NCI-H128 (cell line): ENCODE results near the gene CA14.
"Not testable (repeated sequence)": the region's sequence is repeated elsewhere in the genome, so short reads cannot be mapped to it uniquely, and the experiment has no call there.

Experiments used
- DNase-seq: peaks from one replicate; lab custom pipeline; 2025; ENCODE audit not compliant: unreplicated experiment; lab: John Stamatoyannopoulos, UW

Gene CA14

GRCh38 chr1:150280138-150280707 lies 22.6 kb downstream of the CA14 start:
- DNase-seq, result no peak

GRCh38 chr1:150281221-150281757 lies 23.7 kb downstream of the CA14 start:
- peak; percentile 31 for DNase-seq

- peak; percentile 99 for DNase-seq
Observed at GRCh38 chr1:150281758-150282557, 24.4 kb downstream of the CA14 start, which contains the start of gene CIART. CIART (plus strand) TSS chr1:150282554; CDS start chr1:150283268, 714 bp downstream.

- no peak for DNase-seq
Observed at GRCh38 chr1:150282558-150282958, 25.0 kb downstream of the CA14 start.

- DNase-seq, result no peak
Observed at GRCh38 chr1:150283260-150283659, 25.7 kb downstream of the CA14 start.

GRCh38 chr1:150288382-150288781 lies 30.8 kb downstream of the CA14 start:
- no peak for DNase-seq

- DNase-seq, result no peak
Observed at GRCh38 chr1:150288822-150289221, 31.2 kb downstream of the CA14 start.

GRCh38 chr1:150293433-150294253 lies 36.1 kb downstream of the CA14 start, which contains the start of gene MRPS21:
MRPS21 (plus strand) TSS chr1:150293861; CDS start chr1:150294367, 506 bp downstream.
- peak; percentile 89 for DNase-seq

- no peak for DNase-seq
Observed at GRCh38 chr1:150295476-150295875, 37.9 kb downstream of the CA14 start.

- no peak for DNase-seq
Observed at GRCh38 chr1:150299716-150300115, 42.1 kb downstream of the CA14 start.

- DNase-seq, result no peak
Observed at GRCh38 chr1:150302338-150302737, 44.8 kb downstream of the CA14 start.

- DNase-seq, result no peak
Observed at GRCh38 chr1:150302902-150303301, 45.3 kb downstream of the CA14 start.

GRCh38 chr1:150308585-150308984 lies 51.0 kb downstream of the CA14 start:
- DNase-seq, result not testable (repeated sequence)

- no peak for DNase-seq
Observed at GRCh38 chr1:150309758-150310508, 52.4 kb downstream of the CA14 start.

GRCh38 chr1:150311762-150312161 lies 54.2 kb downstream of the CA14 start:
- no peak for DNase-seq
